ENCODE measurements around the gene RCBTB2.

Gene RCBTB2

GRCh38 chr13:48549658-48550057 is 16.8 kb upstream of the RCBTB2 start:
- Histone ChIP-seq H3K27ac (ENCODE audit: low read depth, low read length) (no peak overlapping the region), H3K4me3 (ENCODE audit: low read length) (no peak overlapping the region), H3K4me1 (ENCODE audit: control insufficient read depth, low read length) (no peaks in the 10 kb centered on the region), H3K9me2 (replicated peaks; ENCODE audit: control insufficient read depth, low read length) (no peaks in the 10 kb centered on the region), H3K79me2 (ENCODE audit: control insufficient read depth, low read length) (no peaks in the 10 kb centered on the region), H3K9me3 (ENCODE audit: control insufficient read depth, insufficient read depth, low read length) (peaks cover 26% of the 10 kb centered on the region), H3F3A (ENCODE audit: control insufficient read depth, insufficient read depth) (no peaks in the 10 kb centered on the region), H3K27me3 (ENCODE audit: control insufficient read depth, low read length) (no peaks in the 10 kb centered on the region), H4K20me1 (ENCODE audit: control insufficient read depth, insufficient read depth, low read depth, low read length) (no peaks in the 10 kb centered on the region), H3K36me3 (ENCODE audit: control insufficient read depth, low read length) (no peaks in the 10 kb centered on the region), H3K4me2 (ENCODE audit: low read length) (no peak overlapping the region)
- no peak for TF ChIP-seq EZH2phosphoT487 (IDR thresholded peaks at IDR 0.05; ENCODE audit: borderline replicate concordance, low read length)
- no peak for TF ChIP-seq CTCF (IDR thresholded peaks at IDR 0.05; ENCODE audit: low read depth, low read length, poor library complexity, severe bottlenecking)

GRCh38 chr13:48547663-48548092 is 14.8 kb upstream of the RCBTB2 start:
- H3F3A ChIP-seq (ENCODE audit: control insufficient read depth, insufficient read depth) = no peaks in the 10 kb centered on the region
- H3K27me3 ChIP-seq (ENCODE audit: control insufficient read depth, low read length) = no peaks in the 10 kb centered on the region
- H3K9me2 ChIP-seq (replicated peaks; ENCODE audit: control insufficient read depth, low read length) = no peaks in the 10 kb centered on the region
- no peaks in the 10 kb centered on the region for H3K36me3 ChIP-seq (ENCODE audit: control insufficient read depth, low read length)
- H3K27ac ChIP-seq (ENCODE audit: low read depth, low read length) = no peak overlapping the region
- TF ChIP-seq EZH2phosphoT487 (IDR thresholded peaks at IDR 0.05; ENCODE audit: borderline replicate concordance, low read length) = no peak
- no peak for TF ChIP-seq CTCF (IDR thresholded peaks at IDR 0.05; ENCODE audit: low read depth, low read length, poor library complexity, severe bottlenecking)
- H3K4me1 ChIP-seq (ENCODE audit: control insufficient read depth, low read length) = peaks cover 11% of the 10 kb centered on the region
- no peak overlapping the region for H3K4me2 ChIP-seq (ENCODE audit: low read length)
- H3K9me3 ChIP-seq (ENCODE audit: control insufficient read depth, insufficient read depth, low read length) = peaks cover 22% of the 10 kb centered on the region
- no peak overlapping the region for H3K4me3 ChIP-seq (ENCODE audit: low read length)
- H4K20me1 ChIP-seq (ENCODE audit: control insufficient read depth, insufficient read depth, low read depth, low read length) = no peaks in the 10 kb centered on the region
- no peaks in the 10 kb centered on the region for H3K79me2 ChIP-seq (ENCODE audit: control insufficient read depth, low read length)

- H3K4me1 ChIP-seq (ENCODE audit: control insufficient read depth, low read length) = peaks cover 13% of the 10 kb centered on the region
- H3F3A ChIP-seq (ENCODE audit: control insufficient read depth, insufficient read depth) = no peaks in the 10 kb centered on the region
- H3K36me3 ChIP-seq (ENCODE audit: control insufficient read depth, low read length) = no peaks in the 10 kb centered on the region
- no peaks in the 10 kb centered on the region for H3K9me2 ChIP-seq (replicated peaks; ENCODE audit: control insufficient read depth, low read length)
- no peaks in the 10 kb centered on the region for H3K79me2 ChIP-seq (ENCODE audit: control insufficient read depth, low read length)
- H3K4me3 ChIP-seq (ENCODE audit: low read length) = no peak overlapping the region
- no peak overlapping the region for H3K27ac ChIP-seq (ENCODE audit: low read depth, low read length)
- peaks cover 3% of the 10 kb centered on the region for H3K9me3 ChIP-seq (ENCODE audit: control insufficient read depth, insufficient read depth, low read length)
- H3K27me3 ChIP-seq (ENCODE audit: control insufficient read depth, low read length) = no peaks in the 10 kb centered on the region
- H3K4me2 ChIP-seq (ENCODE audit: low read length) = no peak overlapping the region
- no peaks in the 10 kb centered on the region for H4K20me1 ChIP-seq (ENCODE audit: control insufficient read depth, insufficient read depth, low read depth, low read length)
- TF ChIP-seq CTCF (IDR thresholded peaks at IDR 0.05; ENCODE audit: low read depth, low read length, poor library complexity, severe bottlenecking) (no peak), EZH2phosphoT487 (IDR thresholded peaks at IDR 0.05; ENCODE audit: borderline replicate concordance, low read length) (no peak)
These were observed 12.7 kb upstream of the RCBTB2 start for GRCh38 chr13:48545608-48546007.

All from DOHH2 (cell line).